NCI-H187 (cell line): ENCODE measurements around the gene SEMA5B.

Experiments used
- DNase-seq, 2 experiments: peaks; one replicate each; lab custom pipeline; 2025; lab: John Stamatoyannopoulos, UW

Gene SEMA5B

GRCh38 chr3:123025642-123026521, 1.7 kb downstream of the SEMA5B start:
- DNase-seq: no peak

- no peak for DNase-seq
These were observed 3.5 kb downstream of the SEMA5B start for GRCh38 chr3:123024056-123024455.

- DNase-seq: no peak
These were observed 5.5 kb downstream of the SEMA5B start for GRCh38 chr3:123021996-123022510.

- DNase-seq: no peak
These were observed 6.2 kb downstream of the SEMA5B start for GRCh38 chr3:123021388-123021787.

GRCh38 chr3:123020709-123021108, 6.9 kb downstream of the SEMA5B start:
- no peak for DNase-seq

- no peak for DNase-seq
These were observed 8.0 kb downstream of the SEMA5B start for GRCh38 chr3:123019591-123019990.

- DNase-seq: no peak
These were observed 8.4 kb downstream of the SEMA5B start for GRCh38 chr3:123019161-123019560.

- no peak for DNase-seq
These were observed 8.9 kb downstream of the SEMA5B start for GRCh38 chr3:123018683-123019082.

GRCh38 chr3:123015596-123015995, 12.0 kb downstream of the SEMA5B start:
- no peak for DNase-seq

GRCh38 chr3:123013876-123014275, 13.7 kb downstream of the SEMA5B start:
- DNase-seq: no peak

- DNase-seq: no peak
These were observed 14.9 kb downstream of the SEMA5B start for GRCh38 chr3:123012652-123013051.

- no peak for DNase-seq
These were observed 16.1 kb downstream of the SEMA5B start for GRCh38 chr3:123011447-123011846.

- no peak for DNase-seq
These were observed 18.7 kb downstream of the SEMA5B start for GRCh38 chr3:123008840-123009239.

- DNase-seq: no peak
These were observed 21.0 kb downstream of the SEMA5B start for GRCh38 chr3:123006609-123007008.

- no peak for DNase-seq
These were observed 22.3 kb downstream of the SEMA5B start for GRCh38 chr3:123005291-123005690.

GRCh38 chr3:123004201-123004918, 23.2 kb downstream of the SEMA5B start:
- DNase-seq: no peak

- DNase-seq: no peak
These were observed 24.6 kb downstream of the SEMA5B start for GRCh38 chr3:123002749-123003497.

- no peak for DNase-seq
These were observed 25.3 kb downstream of the SEMA5B start for GRCh38 chr3:123002100-123002748.

GRCh38 chr3:122998856-122999255, 28.7 kb downstream of the SEMA5B start:
- no peak for DNase-seq

- DNase-seq: no peak
These were observed 29.4 kb downstream of the SEMA5B start for GRCh38 chr3:122998206-122998605.

- no peak for DNase-seq
These were observed 31.5 kb downstream of the SEMA5B start for GRCh38 chr3:122996038-122996580.
